Endothelial cell of umbilical vein (primary cell): ENCODE results near the gene GRXCR1.

Experiments
- FOS ChIP-seq: IDR thresholded peaks from 2 replicates; pipeline ENCODE4 v1.6.1; 2011; ENCODE audit warnings: mild to moderate bottlenecking, low read length, moderate library complexity, borderline replicate concordance; ENCODE audit not compliant: insufficient read depth
- JUN ChIP-seq: IDR thresholded peaks from 2 replicates; pipeline ENCODE4 v1.6.1; 2011; ENCODE audit warnings: borderline replicate concordance, low read depth; ENCODE audit not compliant: insufficient read length, insufficient read depth
- POLR2A ChIP-seq: IDR thresholded peaks from 2 replicates; pipeline ENCODE4 v1.6.1; 2012; ENCODE audit warnings: low read depth, mild to moderate bottlenecking, control low read depth, low read length
- POLR2AphosphoS5 ChIP-seq: IDR thresholded peaks from 2 replicates; pipeline ENCODE4 v1.6.1; 2012; ENCODE audit warnings: low read depth, mild to moderate bottlenecking, control low read depth, low read length, moderate library complexity; ENCODE audit not compliant: insufficient read depth
- TF ChIP-seq, protein P1 (sequence below), 2 donors: IDR thresholded peaks; 1 replicate in 1 of 2; 2 replicates in 1 of 2; pipeline ENCODE4 v1.5.1; 2011; ENCODE audit warnings: low read length in 2 of 2, mild to moderate bottlenecking in 2 of 2, moderate library complexity in 2 of 2, control low read depth in 1 of 2, inconsistent platforms in 1 of 2, low read depth in 1 of 2; ENCODE audit not compliant: insufficient read depth in 1 of 2; ENCODE audit errors: extremely low read depth in 1 of 2

GRCh38 chr4:42871261-42871660, 21.3 kb upstream of the GRXCR1 start:
- TF ChIP-seq POLR2AphosphoS5 (no peak), JUN (no peak), POLR2A (no peak), FOS (no peak)
- TF ChIP-seq, protein P1, sequence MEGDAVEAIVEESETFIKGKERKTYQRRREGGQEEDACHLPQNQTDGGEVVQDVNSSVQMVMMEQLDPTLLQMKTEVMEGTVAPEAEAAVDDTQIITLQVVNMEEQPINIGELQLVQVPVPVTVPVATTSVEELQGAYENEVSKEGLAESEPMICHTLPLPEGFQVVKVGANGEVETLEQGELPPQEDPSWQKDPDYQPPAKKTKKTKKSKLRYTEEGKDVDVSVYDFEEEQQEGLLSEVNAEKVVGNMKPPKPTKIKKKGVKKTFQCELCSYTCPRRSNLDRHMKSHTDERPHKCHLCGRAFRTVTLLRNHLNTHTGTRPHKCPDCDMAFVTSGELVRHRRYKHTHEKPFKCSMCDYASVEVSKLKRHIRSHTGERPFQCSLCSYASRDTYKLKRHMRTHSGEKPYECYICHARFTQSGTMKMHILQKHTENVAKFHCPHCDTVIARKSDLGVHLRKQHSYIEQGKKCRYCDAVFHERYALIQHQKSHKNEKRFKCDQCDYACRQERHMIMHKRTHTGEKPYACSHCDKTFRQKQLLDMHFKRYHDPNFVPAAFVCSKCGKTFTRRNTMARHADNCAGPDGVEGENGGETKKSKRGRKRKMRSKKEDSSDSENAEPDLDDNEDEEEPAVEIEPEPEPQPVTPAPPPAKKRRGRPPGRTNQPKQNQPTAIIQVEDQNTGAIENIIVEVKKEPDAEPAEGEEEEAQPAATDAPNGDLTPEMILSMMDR (IDR thresholded peaks at IDR 0.05; ENCODE audit: extremely low read depth in 1 of 2, insufficient read depth in 1 of 2, low read depth in 1 of 2, low read length in 2 of 2): no peak
